Measurements from ENCODE around the gene PODNL1. TPM values are rescaled to one million over a fixed set of nuclear protein-coding genes. Genes with fewer than 3 reads are reported as not detected.

PODNL1 gene
- 0.58 and 0.85 TPM in 2 replicates for total RNA-seq

GRCh38 chr19:13938301-13939064, at the start of gene PODNL1:
TSS of gene PODNL1 (minus strand) at chr19:13938417. CDS start at chr19:13938181, 236 bp downstream.

GRCh38 chr19:13952154-13952930, 14.1 kb upstream of the PODNL1 start, which contains the start of gene DCAF15:
TSS of gene DCAF15 (plus strand) at chr19:13952509. CDS start at chr19:13952513, 4 bp downstream.

GRCh38 chr19:13905634-13906520, 32.3 kb downstream of the PODNL1 start, which contains the start of the genes BRME1 and CC2D1A:
TSS of gene BRME1 (minus strand) at chr19:13906117. CDS start at chr19:13904892, 1,225 bp downstream.
TSS of gene CC2D1A (plus strand) at chr19:13906201. CDS start at chr19:13906442, 241 bp downstream.

Other genes with a start within 250 kb of the PODNL1 start
- gene MRI1, start 173.9 kb downstream of the PODNL1 start, total RNA-seq = 32.4 and 33.8 TPM in 2 replicates
- gene C19orf53, start 164.0 kb downstream of the PODNL1 start, total RNA-seq = 57.5 and 61.4 TPM in 2 replicates
- gene ZSWIM4, start 143.0 kb downstream of the PODNL1 start, total RNA-seq = 4.0 and 10.7 TPM in 2 replicates
- gene NANOS3, start 61.3 kb downstream of the PODNL1 start, total RNA-seq = not detected in 2 replicates
- gene BRME1, start 32.3 kb downstream of the PODNL1 start, total RNA-seq = 1.2 and 1.4 TPM in 2 replicates
- gene CC2D1A, start 32.2 kb downstream of the PODNL1 start, total RNA-seq = 5.1 and 7.1 TPM in 2 replicates
- 6.5 and 13.8 TPM in 2 replicates for gene DCAF15, start 14.1 kb upstream of the PODNL1 start, total RNA-seq
- gene RFX1, start 67.9 kb upstream of the PODNL1 start, total RNA-seq = 1.1 and 2.7 TPM in 2 replicates
- gene RLN3, start 89.7 kb upstream of the PODNL1 start, total RNA-seq = not detected in 2 replicates
- gene IL27RA, start 93.3 kb upstream of the PODNL1 start, total RNA-seq = 1.5 and 2.8 TPM in 2 replicates
- gene PALM3, start 123.7 kb upstream of the PODNL1 start, total RNA-seq = 0.28 and 0.38 TPM in 2 replicates
- 0.19 and 1.4 TPM in 2 replicates for gene MISP3, start 134.4 kb upstream of the PODNL1 start, total RNA-seq
- gene C19orf67, start 147.4 kb upstream of the PODNL1 start, total RNA-seq = 0.56 TPM in 1 of 2 replicates, not detected in the other
- 15.8 and 25.9 TPM in 2 replicates for gene SAMD1, start 152.3 kb upstream of the PODNL1 start, total RNA-seq
- 31.6 and 53.9 TPM in 2 replicates for gene PRKACA, start 179.3 kb upstream of the PODNL1 start, total RNA-seq
- gene ASF1B, start 198.2 kb upstream of the PODNL1 start, total RNA-seq = 1.4 and 17.6 TPM in 2 replicates